NCI-H69 (cell line): Measurements from ENCODE around the gene MRPL57.
"Not testable (repeated sequence)": the region's sequence is repeated elsewhere in the genome, so short reads cannot be mapped to it uniquely, and the experiment has no call there.

Experiments
- DNase-seq: peaks from one replicate; lab custom pipeline; 2025; lab: John Stamatoyannopoulos, UW

Gene MRPL57

DNA sequence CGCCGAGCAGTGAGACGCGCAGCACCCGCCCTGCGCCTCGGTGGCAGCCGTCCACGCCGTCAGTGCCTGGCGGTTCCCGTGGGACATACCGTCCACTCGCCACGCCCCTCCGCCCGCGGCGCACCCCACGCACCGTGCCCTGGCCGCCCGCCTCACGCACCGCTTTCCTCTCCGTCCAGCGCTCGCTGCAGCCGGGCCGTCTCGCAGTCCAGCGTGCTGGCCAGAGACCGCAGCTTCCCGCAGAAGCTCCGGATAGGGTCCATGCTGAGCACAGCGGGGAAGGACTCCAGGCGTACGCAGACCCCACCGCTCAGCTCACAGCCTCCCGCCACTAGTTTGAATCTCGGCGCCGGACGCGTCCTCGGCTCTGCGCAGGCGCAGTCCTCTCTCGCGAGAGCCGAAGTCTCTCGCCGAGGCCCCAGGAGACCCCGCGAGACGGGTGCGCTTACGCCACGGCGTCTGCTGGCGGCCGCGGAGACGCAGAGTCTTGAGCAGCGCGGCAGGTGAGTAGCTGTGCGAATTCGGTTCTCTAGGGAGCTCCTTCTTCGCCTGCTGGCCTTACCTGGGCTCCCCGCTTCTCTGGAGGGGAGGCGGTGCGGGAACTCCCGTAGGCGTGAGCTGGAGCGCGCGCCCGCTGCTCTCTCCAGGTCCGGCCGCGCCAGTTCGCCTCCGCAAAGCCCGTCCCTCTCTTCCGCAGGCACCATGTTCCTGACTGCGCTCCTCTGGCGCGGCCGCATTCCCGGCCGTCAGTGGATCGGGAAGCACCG is at the start of gene MRPL57, which contains the start of gene SKA3:
MRPL57 (plus strand) TSS at position 444 of the 767 bp plus-strand sequence; CDS start at position 703, 259 bp downstream.
SKA3 (minus strand) TSS at position 338 of the 767 bp plus-strand sequence; CDS start at position 263, 75 bp downstream.
- DNase-seq: peak; percentile 93

GRCh38 chr13:21130116-21130515 is 46.3 kb upstream of the MRPL57 start:
- DNase-seq: no peak

GRCh38 chr13:21133077-21133476 is 43.4 kb upstream of the MRPL57 start:
- no peak for DNase-seq

- no peak for DNase-seq
Observed at GRCh38 chr13:21134475-21134874, 42.0 kb upstream of the MRPL57 start.

- not testable (repeated sequence) for DNase-seq
Observed at GRCh38 chr13:21135833-21136232, 40.6 kb upstream of the MRPL57 start.

DNA sequence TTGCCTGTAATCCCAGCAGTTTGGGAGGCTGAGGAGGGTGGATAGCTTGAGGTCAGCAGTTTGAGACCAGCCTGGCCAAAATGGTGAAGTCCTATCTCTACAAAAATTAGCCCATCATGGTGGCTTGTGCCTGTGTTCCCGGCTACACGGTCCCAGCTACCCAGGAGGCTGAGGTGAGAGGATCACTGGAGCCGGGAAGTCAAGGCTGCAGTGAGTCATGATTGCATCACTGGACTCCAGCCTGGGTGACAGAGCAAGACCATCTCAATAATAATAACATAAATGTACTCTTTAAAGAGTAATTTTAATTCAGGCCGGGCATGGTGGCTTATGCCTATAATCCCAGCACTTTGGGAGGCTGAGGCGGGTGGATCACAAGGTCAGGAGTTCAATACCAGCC is 38.8 kb upstream of the MRPL57 start:
- no peak for DNase-seq

- DNase-seq: no peak
Observed at GRCh38 chr13:21138561-21138960, 37.9 kb upstream of the MRPL57 start.

- DNase-seq: no peak
Observed at GRCh38 chr13:21139374-21139773, 37.1 kb upstream of the MRPL57 start.

- no peak for DNase-seq
Observed at GRCh38 chr13:21142766-21143165, 33.7 kb upstream of the MRPL57 start.

GRCh38 chr13:21147827-21148226 is 28.6 kb upstream of the MRPL57 start:
- no peak for DNase-seq

DNA sequence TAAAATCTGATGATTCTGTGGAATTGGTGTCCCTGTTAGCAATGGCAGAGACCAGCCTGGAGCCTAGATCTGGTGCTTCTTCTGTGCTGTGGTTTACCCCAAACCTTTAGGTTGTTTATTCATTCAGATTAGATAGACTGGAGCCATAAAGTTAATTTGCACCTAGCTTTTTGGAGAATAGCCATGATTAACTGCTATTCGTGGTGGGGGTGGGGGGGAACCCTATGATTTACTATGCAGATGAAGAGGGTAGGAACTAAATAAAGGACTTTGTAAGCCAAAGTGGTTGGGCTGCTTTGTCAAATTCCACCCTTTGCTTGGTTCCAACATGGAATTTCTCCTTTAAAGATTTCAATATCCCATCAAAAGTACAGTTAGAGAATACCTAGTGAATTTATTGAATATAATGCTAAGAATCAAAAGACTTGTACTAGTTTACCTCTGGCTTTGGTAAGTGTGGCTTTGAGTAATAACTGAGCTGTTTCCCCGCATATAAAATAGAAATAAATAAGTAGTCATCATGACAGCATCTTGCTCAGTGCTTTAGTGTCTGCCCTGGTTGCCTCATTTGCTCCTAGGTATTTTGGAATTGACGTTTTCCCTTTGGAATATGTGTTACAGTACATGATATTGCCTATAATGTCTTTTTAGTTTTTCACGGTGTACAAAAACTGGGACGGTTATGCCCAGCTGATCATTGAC is 27.8 kb upstream of the MRPL57 start:
- DNase-seq: peak; percentile 5

DNA sequence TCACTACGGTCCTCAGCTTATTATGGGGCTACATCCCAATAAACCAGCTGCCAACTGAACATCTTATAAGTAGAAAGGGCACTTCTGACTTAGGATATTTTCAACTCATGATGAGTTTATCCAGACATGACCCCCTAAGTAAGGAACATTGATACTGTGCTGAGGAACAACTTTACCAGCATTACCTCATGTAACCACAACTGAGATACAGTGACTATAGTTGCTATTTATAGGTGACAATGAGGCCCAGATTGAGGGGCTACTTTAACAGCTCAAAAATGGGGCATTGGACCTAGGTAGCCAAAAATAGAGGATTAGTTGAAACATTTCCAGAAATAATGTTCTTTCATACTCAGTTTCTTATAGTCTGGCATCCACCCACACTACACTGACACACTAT is 26.9 kb upstream of the MRPL57 start:
- no peak for DNase-seq

DNA sequence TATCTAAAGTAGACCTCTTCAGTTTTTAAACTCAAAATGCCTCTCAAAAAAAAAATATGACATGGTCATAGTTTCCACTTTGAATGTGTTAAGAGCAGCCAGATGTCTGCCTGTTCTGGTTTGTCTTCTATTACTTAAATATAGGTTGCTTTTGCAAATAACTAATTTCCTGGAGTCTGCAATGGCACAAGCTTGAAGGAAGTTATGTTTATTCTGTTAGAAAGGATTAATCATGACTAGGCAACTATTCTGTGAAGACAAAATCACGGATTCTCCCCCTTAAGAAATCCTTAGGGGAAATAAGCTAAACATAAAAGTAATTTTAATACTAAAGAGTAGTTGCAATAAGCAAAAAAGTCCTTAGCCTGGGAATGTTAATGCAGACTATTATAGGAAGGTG is 26.4 kb upstream of the MRPL57 start:
- peak; percentile 13 for DNase-seq

DNA sequence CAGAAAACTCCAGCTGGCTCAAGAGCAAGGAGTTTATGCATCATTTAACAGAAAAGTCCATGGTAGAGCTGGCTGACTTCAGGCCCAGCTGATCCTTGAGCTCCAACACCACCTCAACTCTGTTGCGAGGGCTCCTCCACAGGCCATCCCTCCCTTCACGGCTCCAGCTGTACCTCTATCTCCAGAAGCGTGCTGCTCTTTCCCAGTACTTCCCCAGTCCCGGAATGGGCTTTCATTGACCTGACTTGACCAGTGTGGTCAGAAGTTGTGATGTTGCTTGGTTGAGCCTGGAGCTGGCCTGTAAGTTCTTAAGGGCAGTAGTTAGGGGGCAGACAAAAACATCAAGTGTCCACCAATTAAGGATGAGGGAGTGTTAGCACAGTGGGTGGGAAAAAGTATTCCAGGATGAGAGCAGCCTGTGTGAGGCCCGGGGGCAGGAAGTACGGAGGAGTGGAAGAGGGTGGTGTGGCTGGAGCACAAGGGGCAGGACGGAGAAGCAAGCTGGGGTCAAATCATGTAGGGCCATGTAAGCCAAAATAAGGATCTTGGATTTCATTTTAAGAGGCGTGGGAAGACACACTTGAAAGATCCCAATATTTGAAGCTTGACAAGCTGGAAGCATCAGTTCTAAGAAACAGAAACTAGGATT is 24.1 kb upstream of the MRPL57 start:
- no peak for DNase-seq

DNA sequence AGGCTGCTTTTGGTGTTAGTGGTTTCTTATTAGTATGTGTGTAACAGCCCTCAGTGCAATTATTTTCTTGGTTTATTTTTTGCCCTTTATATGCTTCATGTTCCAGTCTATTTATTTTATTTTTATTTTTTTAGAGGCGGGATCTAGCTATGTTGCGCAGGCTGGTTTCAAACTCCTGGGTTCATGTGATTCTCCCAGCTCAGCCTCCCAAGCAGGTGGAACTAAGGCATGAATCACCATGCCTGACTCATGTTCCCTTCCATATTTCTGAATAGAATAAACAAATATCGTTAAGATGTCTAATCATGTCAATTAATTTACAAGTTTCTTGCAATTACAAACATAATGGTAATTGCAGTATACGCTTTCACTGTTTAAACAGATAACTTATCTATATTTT is 11.8 kb upstream of the MRPL57 start:
- no peak for DNase-seq

DNA sequence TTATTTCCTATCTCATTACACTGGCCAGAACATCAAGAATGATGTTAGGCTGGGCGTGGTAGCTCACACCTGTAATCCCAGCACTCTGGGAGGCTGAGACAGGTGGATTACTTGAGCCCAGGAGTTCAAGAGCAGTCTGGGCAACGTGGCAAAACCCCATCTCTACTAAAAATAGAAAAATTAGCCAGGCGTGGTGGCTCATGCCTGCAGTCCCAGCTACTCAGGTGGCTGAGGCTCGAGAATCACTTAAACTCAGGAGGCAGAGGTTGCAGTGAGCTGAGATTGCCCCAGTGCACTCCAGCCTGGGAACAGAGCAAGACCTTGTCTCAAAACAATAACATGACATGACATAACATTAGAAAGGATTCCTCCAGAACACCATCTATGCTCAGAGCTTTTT is 10.9 kb upstream of the MRPL57 start:
- DNase-seq: not testable (repeated sequence)

DNA sequence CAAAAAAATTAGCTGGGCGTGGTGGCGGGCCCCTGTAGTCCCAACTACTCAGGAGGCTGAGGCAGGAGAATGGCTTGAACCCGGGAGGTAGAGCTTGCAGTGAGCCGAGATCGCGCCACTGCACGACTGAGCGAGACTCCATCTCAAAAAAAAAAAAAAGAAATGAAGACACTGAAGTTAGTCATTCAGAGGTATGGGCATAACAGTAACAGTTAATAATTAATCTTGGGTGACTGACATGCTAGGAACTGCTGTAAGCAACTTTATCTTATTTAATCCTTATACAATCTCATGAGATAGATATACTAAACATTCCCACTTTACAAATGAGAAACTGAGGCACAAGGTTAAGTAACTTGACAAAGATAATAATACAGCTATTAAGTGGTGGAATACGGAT is 5.0 kb upstream of the MRPL57 start:
- DNase-seq: no peak

DNA sequence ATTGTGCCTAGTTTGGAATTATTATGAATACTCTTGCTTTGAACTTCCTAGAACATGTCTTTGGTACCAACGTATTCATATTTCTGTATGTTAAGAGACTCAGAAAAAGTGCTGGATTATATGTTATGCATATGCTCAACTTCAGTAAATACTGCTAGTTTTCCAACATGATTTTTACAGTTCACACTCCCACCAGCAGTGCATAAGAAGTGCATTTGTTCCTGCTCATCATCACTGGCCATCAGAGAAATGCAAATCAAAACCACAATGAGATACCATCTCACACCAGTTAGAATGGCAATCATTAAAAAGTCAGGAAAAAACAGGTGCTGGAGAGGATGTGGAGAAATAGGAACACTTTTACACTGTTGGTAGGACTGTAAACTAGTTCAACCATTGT is 2.7 kb upstream of the MRPL57 start:
- not testable (repeated sequence) for DNase-seq

GRCh38 chr13:21175656-21176214 is 723 bp upstream of the MRPL57 start:
- DNase-seq: peak; percentile 27

- no peak for DNase-seq
Observed at GRCh38 chr13:21176982-21177284, 475 bp downstream of the MRPL57 start.

- no peak for DNase-seq
Observed at GRCh38 chr13:21181671-21182070, 5.2 kb downstream of the MRPL57 start.

GRCh38 chr13:21186410-21186809 is 10.0 kb downstream of the MRPL57 start:
- DNase-seq: not testable (repeated sequence)

DNA sequence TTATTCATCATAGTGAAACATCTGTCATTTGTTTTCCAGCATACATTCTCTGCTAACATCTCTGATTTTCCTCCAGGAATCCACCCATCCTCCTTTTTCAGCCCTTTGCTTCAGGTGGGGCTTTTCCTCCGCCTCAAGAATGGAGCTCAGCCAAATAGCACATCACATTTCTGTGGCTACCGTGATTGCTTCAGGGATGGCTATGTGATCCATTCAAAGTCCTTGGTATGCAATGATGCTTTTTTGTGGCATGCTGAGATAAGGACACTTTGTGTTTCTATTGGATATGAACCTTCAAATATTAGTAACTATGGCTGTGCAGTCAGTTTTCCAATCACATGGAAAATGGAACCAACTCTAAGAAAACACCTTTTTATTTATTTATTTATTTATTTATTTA is 18.3 kb downstream of the MRPL57 start:
- DNase-seq: not testable (repeated sequence)
